GM19193 (cell line): ENCODE measurements around the gene TAF15.

ENCODE experiments used
- POLR2A ChIP-seq: IDR thresholded peaks from 4 replicates; pipeline ENCODE4 v1.6.1; 2011; ENCODE audit not compliant: insufficient read depth, insufficient read length; ENCODE audit errors: extremely low read depth

TAF15 gene

GRCh38 chr17:35868737-35869136 is 59.5 kb downstream of the TAF15 start, which contains the start of gene HEATR9:
HEATR9 (minus strand) TSS chr17:35868891; CDS start chr17:35868742, 149 bp downstream.
- TF ChIP-seq POLR2A = no peak

GRCh38 chr17:35870906-35871819 is 61.9 kb downstream of the TAF15 start:
- no peak for TF ChIP-seq POLR2A

DNA sequence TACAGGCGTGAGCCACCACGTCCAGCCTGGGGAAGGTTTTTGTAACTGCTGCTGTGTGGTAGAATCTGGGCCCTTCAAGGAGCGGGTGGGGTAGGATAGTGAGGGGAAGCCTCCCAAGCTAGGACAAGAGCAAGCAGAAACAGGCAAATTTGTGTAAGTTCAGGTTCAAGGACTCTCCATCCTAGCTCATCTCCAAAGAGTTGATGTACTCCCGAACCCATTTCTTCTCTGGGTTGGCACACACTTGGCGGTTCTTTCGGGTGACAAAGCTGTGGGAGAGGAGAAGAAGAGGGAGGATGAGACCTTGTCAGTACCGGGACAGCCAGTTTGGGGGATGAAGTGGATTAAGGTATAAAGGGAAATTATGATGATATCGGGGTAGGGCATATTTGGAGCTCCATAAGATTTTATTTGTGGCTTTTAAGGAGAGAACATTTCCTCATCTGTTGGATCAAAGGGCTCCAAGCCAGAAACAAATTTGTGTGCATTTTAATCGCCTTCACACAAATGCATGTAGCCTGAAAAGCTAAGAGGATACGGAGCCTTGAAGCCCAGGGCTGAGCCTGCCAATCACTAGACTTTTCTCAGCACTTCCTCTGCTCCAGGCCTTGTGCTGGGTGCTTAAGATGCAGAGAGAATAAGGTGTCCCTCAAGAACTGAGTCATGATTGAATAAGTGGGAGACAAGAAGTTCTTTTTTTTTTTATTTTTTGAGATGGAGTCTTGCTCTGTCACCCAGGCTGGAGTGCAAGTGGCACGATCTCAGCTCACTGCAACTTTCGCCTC is 63.1 kb downstream of the TAF15 start:
- TF ChIP-seq POLR2A = no peak

- TF ChIP-seq POLR2A = no peak
Measured at GRCh38 chr17:35875072-35875799, 66.0 kb downstream of the TAF15 start.

DNA sequence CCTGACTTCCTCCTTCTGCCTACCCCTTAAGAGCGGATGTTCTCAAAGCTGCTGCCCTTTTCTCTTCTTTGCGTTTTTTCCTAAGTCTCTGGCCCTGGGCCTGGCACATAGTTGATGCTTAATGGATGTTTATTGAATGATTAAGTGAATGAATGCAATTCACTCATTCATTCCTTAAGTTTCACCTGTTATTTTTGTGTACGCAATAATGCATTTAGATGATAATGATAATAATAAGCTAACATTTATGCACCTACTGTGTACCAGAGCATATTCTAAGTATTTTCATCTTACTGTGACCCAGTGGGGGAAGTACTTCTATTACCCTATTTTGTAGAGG is 66.5 kb downstream of the TAF15 start:
- TF ChIP-seq POLR2A = no peak

DNA sequence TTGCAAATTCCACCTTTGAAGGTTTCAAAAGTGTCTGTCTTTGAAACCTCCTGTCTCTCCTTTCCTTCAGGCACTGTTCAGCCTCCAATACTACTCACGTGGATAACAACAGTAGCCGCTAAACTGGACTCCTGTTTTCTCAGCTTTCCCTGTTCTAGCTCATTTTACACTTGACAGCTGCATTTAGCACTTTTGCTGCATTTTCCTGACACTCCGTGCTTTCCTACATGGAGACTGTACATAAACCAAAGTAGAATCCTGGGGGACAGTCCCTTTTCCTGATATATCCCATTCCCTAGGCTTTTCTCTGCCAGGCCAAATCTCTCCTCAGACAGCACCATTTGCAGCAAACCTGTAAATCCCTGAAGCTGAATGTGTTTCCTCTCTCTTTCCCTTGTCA is 67.2 kb downstream of the TAF15 start:
- TF ChIP-seq POLR2A = no peak

DNA sequence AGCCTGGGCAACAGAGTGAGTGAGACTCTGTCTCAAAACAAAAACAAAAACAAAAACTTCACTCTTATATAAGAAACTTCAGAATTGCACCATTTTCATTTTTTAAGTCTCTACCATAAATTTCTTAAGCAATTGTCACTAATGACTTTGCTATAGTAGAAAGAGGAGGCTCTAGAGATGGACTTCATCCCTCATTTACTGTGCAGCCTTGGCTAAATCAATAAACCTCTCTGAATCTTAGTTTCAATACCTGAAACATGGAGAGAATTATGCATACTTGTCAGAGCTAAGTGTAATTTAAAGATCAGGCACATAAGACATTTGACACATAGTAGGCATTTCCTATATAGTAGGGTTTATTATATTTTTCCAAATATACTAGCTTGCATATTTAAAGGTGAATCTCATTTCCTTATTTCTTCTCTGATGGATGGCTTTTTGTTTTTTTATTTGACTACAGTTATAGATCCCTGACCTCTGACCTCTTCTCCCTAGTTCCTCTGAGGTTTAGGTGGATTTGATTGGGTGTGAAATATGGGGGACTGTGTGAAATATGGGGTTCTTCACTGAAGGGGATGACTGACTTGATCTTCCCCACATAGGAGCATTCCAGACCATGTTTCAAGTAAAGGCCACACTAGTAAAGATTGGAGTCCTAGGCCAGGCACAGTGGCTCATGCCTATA is 68.2 kb downstream of the TAF15 start:
- TF ChIP-seq POLR2A = no peak

DNA sequence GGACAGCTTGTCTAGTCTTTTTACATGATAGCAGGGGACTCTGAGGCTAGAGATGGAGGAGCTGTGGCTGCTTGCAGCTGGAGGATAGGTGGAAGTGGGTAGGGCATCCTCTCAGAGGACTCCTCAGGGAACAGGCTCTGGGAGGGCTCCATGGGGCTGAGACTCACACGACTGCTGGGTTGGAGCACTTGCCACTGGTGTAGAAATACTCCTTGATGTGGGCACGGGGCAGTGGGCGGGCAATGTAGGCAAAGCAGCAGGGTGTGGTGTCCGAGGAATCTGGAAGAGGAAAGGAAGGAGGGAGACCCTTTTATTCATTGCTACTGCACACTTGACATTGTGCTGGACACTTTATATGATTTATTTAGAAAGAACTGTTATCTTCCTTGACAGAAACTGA is 69.1 kb downstream of the TAF15 start:
- no peak for TF ChIP-seq POLR2A

DNA sequence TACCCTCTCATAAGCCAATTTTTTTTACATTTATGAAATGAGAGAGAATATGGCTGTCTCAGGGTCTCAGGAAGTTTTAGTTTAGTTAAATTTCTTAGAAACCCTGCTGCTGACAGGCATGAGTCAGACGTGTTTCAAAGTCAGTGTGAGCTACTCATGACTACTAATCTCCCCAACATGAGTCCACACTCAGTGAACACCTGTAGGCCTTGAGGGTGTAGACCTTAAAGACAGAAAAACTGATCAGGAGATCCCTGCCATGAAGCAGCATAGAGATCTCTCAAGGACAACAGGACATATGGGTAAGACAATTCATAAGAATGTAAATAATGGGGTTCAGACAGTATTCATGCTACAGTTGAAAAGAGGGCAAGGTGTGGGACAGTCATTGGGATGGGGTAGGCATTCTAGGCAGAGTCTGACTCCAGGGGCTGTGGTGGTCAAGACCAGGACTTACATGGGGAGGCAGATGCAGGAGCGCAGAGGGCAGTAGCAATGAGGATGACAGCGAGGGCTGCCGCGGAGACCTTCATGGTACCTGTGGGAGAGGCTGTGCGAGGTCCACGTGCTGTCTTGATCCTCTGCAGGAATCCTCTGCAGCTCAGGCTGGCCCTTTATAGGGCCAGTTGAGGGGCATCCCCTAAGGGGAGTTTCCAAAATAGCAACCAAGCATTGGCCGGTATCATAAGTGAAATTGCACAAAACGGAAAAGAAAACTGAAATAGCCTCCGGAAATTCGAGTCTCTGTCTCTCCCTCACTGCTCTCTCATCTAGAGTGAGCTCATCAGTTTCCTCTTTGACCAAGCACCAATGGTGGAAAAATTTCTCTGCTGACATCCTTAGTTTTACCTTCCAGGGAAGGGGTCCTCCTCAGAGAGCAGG is 70.7 kb downstream of the TAF15 start, which contains the start of gene CCL5:
Gene CCL5 (minus strand): TSS at position 588 of the 882 bp plus-strand sequence.
- peak; percentile 88 for TF ChIP-seq POLR2A

- TF ChIP-seq POLR2A = no peak
Measured at GRCh38 chr17:35889241-35889640, 80.0 kb downstream of the TAF15 start.

GRCh38 chr17:35889818-35890773 is 80.8 kb downstream of the TAF15 start:
- TF ChIP-seq POLR2A = no peak

GRCh38 chr17:35890774-35891155 is 81.5 kb downstream of the TAF15 start:
- no peak for TF ChIP-seq POLR2A
